C1 segment of cervical spinal cord (tissue), 14 donors: ENCODE data around the gene QSOX1.
A peak's percentile ranks its signal among the peaks of the same experiment; 100 is the strongest.

Experiments
- DNase-seq, 14 donors: peaks; one replicate each; lab custom pipeline; 2025; lab: John Stamatoyannopoulos, UW

QSOX1 gene

GRCh38 chr1:180211156-180211859, 56.6 kb downstream of the QSOX1 start:
- no peak for DNase-seq

GRCh38 chr1:180211860-180212229, 57.2 kb downstream of the QSOX1 start:
- DNase-seq: no peak

GRCh38 chr1:180213401-180214170, 58.9 kb downstream of the QSOX1 start:
- DNase-seq: peak in 7 of 14 donors; percentile 2 to 40 (median 28)

- no peak for DNase-seq
Measured at GRCh38 chr1:180215856-180216625, 61.4 kb downstream of the QSOX1 start.

GRCh38 chr1:180217006-180217405, 62.3 kb downstream of the QSOX1 start:
- no peak for DNase-seq

- no peak for DNase-seq
Measured at GRCh38 chr1:180218806-180219765, 64.4 kb downstream of the QSOX1 start.

- DNase-seq: no peak
Measured at GRCh38 chr1:180219776-180220175, 65.1 kb downstream of the QSOX1 start.

GRCh38 chr1:180221462-180221861, 66.8 kb downstream of the QSOX1 start:
- no peak for DNase-seq

- no peak for DNase-seq
Measured at GRCh38 chr1:180224902-180225301, 70.2 kb downstream of the QSOX1 start.

GRCh38 chr1:180225403-180225802, 70.7 kb downstream of the QSOX1 start:
- DNase-seq: no peak

GRCh38 chr1:180227861-180228647, 73.4 kb downstream of the QSOX1 start:
- DNase-seq: no peak

- DNase-seq: no peak
Measured at GRCh38 chr1:180228648-180229482, 74.2 kb downstream of the QSOX1 start.

- no peak for DNase-seq
Measured at GRCh38 chr1:180229483-180230415, 75.1 kb downstream of the QSOX1 start, which contains the start of gene LHX4. Gene LHX4, plus strand, starts transcription at chr1:180230264. Its CDS starts 266 bp downstream, at chr1:180230530.

- no peak for DNase-seq
Measured at GRCh38 chr1:180230416-180230790, 75.7 kb downstream of the QSOX1 start.

GRCh38 chr1:180230791-180231505, 76.3 kb downstream of the QSOX1 start:
- no peak for DNase-seq

- no peak for DNase-seq
Measured at GRCh38 chr1:180231506-180231921, 76.8 kb downstream of the QSOX1 start.

- DNase-seq: no peak
Measured at GRCh38 chr1:180231936-180232335, 77.3 kb downstream of the QSOX1 start.
